PC-9 (cell line): ENCODE results near the gene PIK3R1.

Experiments used
- EZH2 ChIP-seq: fragments of 200-600 bp; sonication (generic); IDR thresholded peaks from 2 replicates; pipeline ENCODE4 v1.8.0; 2017; ENCODE audit warnings: antibody characterized with exemption, low read depth
- TF ChIP-seq, protein P1 (sequence below): fragments of 200-600 bp; sonication (generic); conservative IDR thresholded peaks from 2 replicates; pipeline ENCODE4 v1.6.1; 2017; ENCODE audit warnings: mixed run types, antibody characterized with exemption, mild to moderate bottlenecking, moderate library complexity

DNA sequence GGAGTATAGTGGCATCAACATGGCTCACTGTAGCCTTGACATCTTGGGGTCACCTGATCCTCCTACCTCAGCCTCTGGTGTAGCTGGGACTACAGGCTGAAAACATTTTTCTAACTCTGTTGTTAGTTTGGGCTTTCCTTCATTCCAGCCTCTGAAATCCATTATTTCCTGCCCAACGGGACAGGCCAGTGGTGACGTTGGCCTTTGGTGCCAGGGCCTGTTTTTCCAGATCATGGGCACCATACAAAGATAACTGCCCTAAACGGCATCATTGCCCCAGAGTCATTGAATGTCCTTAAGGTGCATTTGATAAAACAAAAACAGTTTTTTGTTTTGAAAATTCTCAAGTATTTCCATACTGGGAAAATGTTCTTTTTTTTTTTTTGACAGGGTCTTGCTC, 32.1 kb downstream of the PIK3R1 start:
- TF ChIP-seq, protein P1, sequence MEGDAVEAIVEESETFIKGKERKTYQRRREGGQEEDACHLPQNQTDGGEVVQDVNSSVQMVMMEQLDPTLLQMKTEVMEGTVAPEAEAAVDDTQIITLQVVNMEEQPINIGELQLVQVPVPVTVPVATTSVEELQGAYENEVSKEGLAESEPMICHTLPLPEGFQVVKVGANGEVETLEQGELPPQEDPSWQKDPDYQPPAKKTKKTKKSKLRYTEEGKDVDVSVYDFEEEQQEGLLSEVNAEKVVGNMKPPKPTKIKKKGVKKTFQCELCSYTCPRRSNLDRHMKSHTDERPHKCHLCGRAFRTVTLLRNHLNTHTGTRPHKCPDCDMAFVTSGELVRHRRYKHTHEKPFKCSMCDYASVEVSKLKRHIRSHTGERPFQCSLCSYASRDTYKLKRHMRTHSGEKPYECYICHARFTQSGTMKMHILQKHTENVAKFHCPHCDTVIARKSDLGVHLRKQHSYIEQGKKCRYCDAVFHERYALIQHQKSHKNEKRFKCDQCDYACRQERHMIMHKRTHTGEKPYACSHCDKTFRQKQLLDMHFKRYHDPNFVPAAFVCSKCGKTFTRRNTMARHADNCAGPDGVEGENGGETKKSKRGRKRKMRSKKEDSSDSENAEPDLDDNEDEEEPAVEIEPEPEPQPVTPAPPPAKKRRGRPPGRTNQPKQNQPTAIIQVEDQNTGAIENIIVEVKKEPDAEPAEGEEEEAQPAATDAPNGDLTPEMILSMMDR = no peak
- no peak for TF ChIP-seq EZH2
